ENCODE results near the gene UQCRQ.

- TF ChIP-seq EZH2 (IDR thresholded peaks at IDR 0.05; ENCODE audit: borderline replicate concordance, low read depth, low read length, severe bottlenecking) (no peak), CTCF (IDR thresholded peaks at IDR 0.05; ENCODE audit: borderline replicate concordance, extremely low read depth, low read length, poor library complexity, severe bottlenecking) (no peak)
Measured at GRCh38 chr5:132821791-132822190, 44.7 kb upstream of the UQCRQ start.
